A549 (cell line): ENCODE data around the gene ZNF558. TPM values are rescaled to one million over a fixed set of nuclear protein-coding genes. Genes with fewer than 3 reads are reported as not detected.

ENCODE experiments used
- ATAC-seq, 2 experiments: fragments of 200-7000 bp in 1 of 2; fragments of >200 bp in 1 of 2; cut with Nextera tagmentation in 1 of 2; cut with Tn5 transposase in 1 of 2; 3 replicates each; pipeline versions ENCODE4 v1.8.0 to v1.9.1; 2018 to 2020; ENCODE audit warnings: mild to moderate bottlenecking in 1 of 2, moderate library complexity in 1 of 2
- CTCF ChIA-PET: fragments of 300-600 bp; sonication (Branson Sonifier 250); formaldehyde crosslinking; extraction: SDS; loops from one replicate; lab custom pipeline; 2021; ENCODE audit warnings: antibody characterized with exemption, inconsistent platforms; lab: Yijun Ruan, JAX
- POLR2A ChIA-PET: fragments of 350-600 bp; formaldehyde crosslinking; extraction: SDS; loops from one replicate; lab custom pipeline; 2021; ENCODE audit warnings: antibody characterized with exemption, inconsistent platforms; lab: Yijun Ruan, JAX
- DNase-seq, 2 experiments: peaks; one replicate each; pipeline versions ENCODE4 v3.0.0 to v3.0.0-alpha.2; 2011 to 2016; ENCODE audit warnings: low read depth in 1 of 2, low spot score in 1 of 2
- FAIRE-seq: peaks from 2 replicates; lab custom pipeline; 2011; peaks lifted over from hg19 to GRCh38; lab: Jason Lieb, UNC
- H3K27ac ChIP-seq, 2 experiments: fragments of >200 bp; sonication (Bioruptor Twin); formaldehyde crosslinking; 3 replicates each; pipeline ENCODE4 v1.5.1; 2016 to 2017
- H3K4me1 ChIP-seq: fragments of >200 bp; sonication (Bioruptor Twin); formaldehyde crosslinking; 3 replicates; pipeline ENCODE4 v1.6.1; 2016
- H3K4me2 ChIP-seq: fragments of >200 bp; sonication (Bioruptor Twin); formaldehyde crosslinking; 3 replicates; pipeline ENCODE4 v1.6.1; 2016
- H3K4me3 ChIP-seq: fragments of >200 bp; sonication (Bioruptor Twin); formaldehyde crosslinking; 3 replicates; pipeline ENCODE4 v1.5.1; 2016
- H3K9me3 ChIP-seq: fragments of >200 bp; sonication (Bioruptor Twin); formaldehyde crosslinking; 3 replicates; pipeline ENCODE4 v1.6.1; 2016
- BHLHE40 ChIP-seq: IDR thresholded peaks from 2 replicates; pipeline ENCODE4 v1.6.1; 2012; ENCODE audit warnings: low read depth, low read length, inconsistent platforms
- CBX2 ChIP-seq: fragments of 200-600 bp; sonication (generic); IDR thresholded peaks from 2 replicates; pipeline ENCODE4 v1.6.1; 2016; ENCODE audit warnings: low read depth, mild to moderate bottlenecking, borderline replicate concordance
- CBX8 ChIP-seq: fragments of 200-600 bp; sonication (generic); IDR thresholded peaks from 2 replicates; pipeline ENCODE4 v1.6.1; 2016
- CEBPB ChIP-seq, 2 experiments: fragments of >200 bp in 1 of 2; sonication (Bioruptor Twin) in 1 of 2; formaldehyde crosslinking in 1 of 2; IDR thresholded peaks; 2 replicates each; pipeline ENCODE4 v1.6.1; 2012 to 2016
- CHD4 ChIP-seq: fragments of 200-600 bp; sonication (generic); IDR thresholded peaks from 2 replicates; pipeline ENCODE4 v1.6.1; 2016; ENCODE audit warnings: antibody characterized with exemption, mild to moderate bottlenecking, borderline replicate concordance
- EHF ChIP-seq: fragments of 250-450 bp; sonication (Bioruptor Pico); IDR thresholded peaks from 2 replicates; pipeline ENCODE4 v1.5.0; 2020; ENCODE audit warnings: mild to moderate bottlenecking
- ESRRA ChIP-seq: fragments of 150-350 bp; IDR thresholded peaks from 2 replicates; pipeline ENCODE4 v1.6.1; 2014; ENCODE audit warnings: mild to moderate bottlenecking, low read length, borderline replicate concordance
- FOSB ChIP-seq: fragments of 250-450 bp; sonication (Bioruptor Pico); IDR thresholded peaks from 2 replicates; pipeline ENCODE4 v1.5.0; 2020; ENCODE audit warnings: mild to moderate bottlenecking, moderate library complexity
- FOSL2 ChIP-seq, 2 experiments: fragments of 450-650 bp in 1 of 2; fragments of >200 bp in 1 of 2; sonication (Bioruptor Twin) in 1 of 2; formaldehyde crosslinking; IDR thresholded peaks; 2 replicates each; pipeline versions ENCODE4 v1.5.0 to v1.6.1; 2016 to 2020; ENCODE audit warnings: mild to moderate bottlenecking in 1 of 2, moderate library complexity in 1 of 2
- FOXS1 ChIP-seq: fragments of 250-450 bp; sonication (Bioruptor Pico); IDR thresholded peaks from 2 replicates; pipeline ENCODE4 v1.5.0; 2020; ENCODE audit warnings: mild to moderate bottlenecking, moderate library complexity
- HDAC2 ChIP-seq: fragments of 200-600 bp; sonication (generic); IDR thresholded peaks from 2 replicates; pipeline ENCODE4 v1.6.1; 2016
- HEYL ChIP-seq: fragments of 250-450 bp; sonication (Bioruptor Pico); IDR thresholded peaks from 2 replicates; pipeline ENCODE4 v1.8.0; 2021; ENCODE audit warnings: mild to moderate bottlenecking, moderate library complexity
- HOXA7 ChIP-seq: fragments of 250-450 bp; sonication (Bioruptor Pico); IDR thresholded peaks from 2 replicates; pipeline ENCODE4 v1.5.0; 2020; ENCODE audit warnings: mild to moderate bottlenecking, moderate library complexity
- HOXB13 ChIP-seq: fragments of 250-450 bp; sonication (Bioruptor Pico); IDR thresholded peaks from 2 replicates; pipeline ENCODE4 v1.5.0; 2020; ENCODE audit warnings: low read depth, mild to moderate bottlenecking, moderate library complexity
- HOXB5 ChIP-seq: fragments of 250-450 bp; sonication (Bioruptor Pico); IDR thresholded peaks from 2 replicates; pipeline ENCODE4 v1.5.0; 2020; ENCODE audit warnings: mild to moderate bottlenecking, moderate library complexity
- JUNB ChIP-seq: fragments of >200 bp; sonication (Bioruptor Twin); formaldehyde crosslinking; IDR thresholded peaks from 2 replicates; pipeline ENCODE4 v1.6.1; 2016
- MAZ ChIP-seq: fragments of 150-350 bp; IDR thresholded peaks from 2 replicates; pipeline ENCODE4 v1.6.1; 2014; ENCODE audit warnings: antibody characterized with exemption, low read depth, low read length, borderline replicate concordance
- NFE2L2 ChIP-seq: fragments of 150-350 bp; conservative IDR thresholded peaks from 2 replicates; pipeline ENCODE4 v1.6.1; 2014; ENCODE audit warnings: low read length
- NR3C1 ChIP-seq: fragments of >200 bp; sonication (Bioruptor Twin); formaldehyde crosslinking; IDR thresholded peaks from 3 replicates; pipeline ENCODE4 v1.6.1; 2017
- RAD21 ChIP-seq, 2 experiments: fragments of >200 bp in 1 of 2; sonication (Bioruptor Twin) in 1 of 2; formaldehyde crosslinking in 1 of 2; IDR thresholded peaks in 1 of 2; conservative IDR thresholded peaks in 1 of 2; 2 replicates in 1 of 2; 3 replicates in 1 of 2; pipeline ENCODE4 v1.6.1; 2012 to 2018; ENCODE audit warnings: inconsistent platforms in 1 of 2
- RARB ChIP-seq: fragments of 250-450 bp; sonication (Bioruptor Pico); IDR thresholded peaks from 2 replicates; pipeline ENCODE4 v1.8.0; 2021; ENCODE audit warnings: mild to moderate bottlenecking, moderate library complexity
- RFX5 ChIP-seq: fragments of 450-650 bp; IDR thresholded peaks from 2 replicates; pipeline ENCODE4 v1.7.1; 2014; ENCODE audit warnings: antibody characterized with exemption, mild to moderate bottlenecking, moderate library complexity
- SMC3 ChIP-seq: fragments of >200 bp; sonication (Bioruptor Twin); formaldehyde crosslinking; IDR thresholded peaks from 3 replicates; pipeline ENCODE4 v1.6.1; 2018; ENCODE audit warnings: inconsistent platforms
- SREBF2 ChIP-seq: fragments of 450-650 bp; IDR thresholded peaks from 2 replicates; pipeline ENCODE4 v1.6.1; 2014; ENCODE audit warnings: mild to moderate bottlenecking, moderate library complexity
- TP53 ChIP-seq: fragments of 250-450 bp; sonication (Bioruptor Pico); IDR thresholded peaks from 2 replicates; pipeline ENCODE4 v1.5.0; 2021; ENCODE audit warnings: mild to moderate bottlenecking, moderate library complexity
- ZC3H11A ChIP-seq: fragments of 450-650 bp; IDR thresholded peaks from 2 replicates; pipeline ENCODE4 v1.6.1; 2014; ENCODE audit warnings: antibody characterized with exemption, mild to moderate bottlenecking
- ZFP36 ChIP-seq: fragments of 450-650 bp; IDR thresholded peaks from 2 replicates; pipeline ENCODE4 v1.6.1; 2014; ENCODE audit warnings: borderline replicate concordance; ENCODE audit not compliant: partially characterized antibody
- ZSCAN20 ChIP-seq: fragments of 250-450 bp; sonication (Bioruptor Pico); IDR thresholded peaks from 2 replicates; pipeline ENCODE4 v1.8.0; 2022; ENCODE audit warnings: mild to moderate bottlenecking, moderate library complexity
- WGBS: methylation state at CpG from one replicate; pipeline ENCODE4 v1.1.6; 2017; ENCODE audit errors: missing lambda C conversion rate; 5-methylcytosine and 5-hydroxymethylcytosine counted together
- polyA plus RNA-seq, 4 experiments: library from polyadenylated mRNA; depleted of rRNA in 3 of 4; stranded (reverse); fragments of >200 nt; fragmentation: RNase III in 1 of 4; extraction: RNeasy Plus Mini Kit Qiagen cat#74134 plus additional on column Dnase treatment in 1 of 4; gene quantifications; 2 replicates in 3 of 4; 3 replicates in 1 of 4; pipeline ENCODE4 v1.2.3, GENCODE V29; 2011 to 2017
- TF ChIP-seq, protein P1 (sequence below): fragments of 150-350 bp; IDR thresholded peaks from 2 replicates; pipeline ENCODE4 v1.6.1; 2014; ENCODE audit warnings: low read depth, mild to moderate bottlenecking, low read length
- TF ChIP-seq, protein P2 (sequence below): fragments of >200 bp; sonication (Bioruptor Twin); formaldehyde crosslinking; IDR thresholded peaks from 3 replicates; pipeline ENCODE4 v1.5.1; 2016
- TF ChIP-seq, protein P3 (sequence below): fragments of 450-650 bp; IDR thresholded peaks from 2 replicates; pipeline ENCODE4 v1.6.1; 2014; ENCODE audit warnings: antibody characterized with exemption

Gene ZNF558
- polyA plus RNA-seq, 2 of the 4 experiments (the other 2 are of a cell fraction): 8.8 to 30.9 TPM

DNA sequence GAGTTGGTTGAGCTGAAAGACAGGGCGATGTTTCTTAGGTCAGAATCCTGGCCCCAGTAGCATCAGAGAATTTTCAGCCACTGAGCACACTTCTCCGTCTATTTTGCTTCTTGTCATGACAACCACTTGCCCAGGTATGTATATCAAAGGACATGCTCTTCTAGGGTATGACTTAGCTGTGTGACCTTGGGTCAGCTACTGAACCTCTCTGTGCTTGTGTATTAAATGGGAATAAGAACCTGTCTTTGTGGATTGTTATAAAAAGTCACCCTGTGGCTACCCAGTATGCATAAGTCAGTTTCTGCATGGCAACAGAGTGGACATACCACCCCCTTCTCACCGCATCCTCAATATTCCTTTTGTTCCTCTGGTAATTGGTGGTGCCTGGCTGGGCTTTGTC, 26.2 kb upstream of the ZNF558 start:
- no peak for DNase-seq
- 59% methylated on average over 3 of the region's 3 CpGs for WGBS
- H3K4me3 ChIP-seq: no peak overlapping the region
- POLR2A ChIA-PET: interaction anchor here (0.6 kb wide), 1 partner anchor 188 kb away, joined by 3 read pairs; no protein-coding TSS in a partner anchor
- TF ChIP-seq CHD4 (no peak), EHF (CRISPR knock-in tag) (no peak), RAD21 (conservative IDR thresholded peaks at IDR 0.05 in 1 of 2, IDR thresholded peaks at IDR 0.05 in 1 of 2) (no peak), RARB (CRISPR knock-in tag) (no peak), FOXS1 (CRISPR knock-in tag) (no peak), HEYL (no peak), MAZ (no peak), TP53 (CRISPR knock-in tag) (no peak), HOXA7 (no peak), ZC3H11A (no peak)
- TF ChIP-seq, protein P1, sequence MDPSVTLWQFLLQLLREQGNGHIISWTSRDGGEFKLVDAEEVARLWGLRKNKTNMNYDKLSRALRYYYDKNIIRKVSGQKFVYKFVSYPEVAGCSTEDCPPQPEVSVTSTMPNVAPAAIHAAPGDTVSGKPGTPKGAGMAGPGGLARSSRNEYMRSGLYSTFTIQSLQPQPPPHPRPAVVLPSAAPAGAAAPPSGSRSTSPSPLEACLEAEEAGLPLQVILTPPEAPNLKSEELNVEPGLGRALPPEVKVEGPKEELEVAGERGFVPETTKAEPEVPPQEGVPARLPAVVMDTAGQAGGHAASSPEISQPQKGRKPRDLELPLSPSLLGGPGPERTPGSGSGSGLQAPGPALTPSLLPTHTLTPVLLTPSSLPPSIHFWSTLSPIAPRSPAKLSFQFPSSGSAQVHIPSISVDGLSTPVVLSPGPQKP: no peak
- TF ChIP-seq, protein P2, sequence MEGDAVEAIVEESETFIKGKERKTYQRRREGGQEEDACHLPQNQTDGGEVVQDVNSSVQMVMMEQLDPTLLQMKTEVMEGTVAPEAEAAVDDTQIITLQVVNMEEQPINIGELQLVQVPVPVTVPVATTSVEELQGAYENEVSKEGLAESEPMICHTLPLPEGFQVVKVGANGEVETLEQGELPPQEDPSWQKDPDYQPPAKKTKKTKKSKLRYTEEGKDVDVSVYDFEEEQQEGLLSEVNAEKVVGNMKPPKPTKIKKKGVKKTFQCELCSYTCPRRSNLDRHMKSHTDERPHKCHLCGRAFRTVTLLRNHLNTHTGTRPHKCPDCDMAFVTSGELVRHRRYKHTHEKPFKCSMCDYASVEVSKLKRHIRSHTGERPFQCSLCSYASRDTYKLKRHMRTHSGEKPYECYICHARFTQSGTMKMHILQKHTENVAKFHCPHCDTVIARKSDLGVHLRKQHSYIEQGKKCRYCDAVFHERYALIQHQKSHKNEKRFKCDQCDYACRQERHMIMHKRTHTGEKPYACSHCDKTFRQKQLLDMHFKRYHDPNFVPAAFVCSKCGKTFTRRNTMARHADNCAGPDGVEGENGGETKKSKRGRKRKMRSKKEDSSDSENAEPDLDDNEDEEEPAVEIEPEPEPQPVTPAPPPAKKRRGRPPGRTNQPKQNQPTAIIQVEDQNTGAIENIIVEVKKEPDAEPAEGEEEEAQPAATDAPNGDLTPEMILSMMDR: no peak
- TF ChIP-seq, all 56 proteins: peak for 0
- CTCF ChIA-PET: interaction anchor here (0.6 kb wide), 1 partner anchor 1854 kb away, joined by 3 read pairs; no protein-coding TSS in a partner anchor
- H3K4me1 ChIP-seq: no peaks in the 10 kb centered on the region
- H3K9me3 ChIP-seq: no peaks in the 10 kb centered on the region
- no peak overlapping the region for H3K27ac ChIP-seq
- ATAC-seq (no peak), FAIRE-seq (no peak)
- H3K4me2 ChIP-seq: no peak overlapping the region

DNA sequence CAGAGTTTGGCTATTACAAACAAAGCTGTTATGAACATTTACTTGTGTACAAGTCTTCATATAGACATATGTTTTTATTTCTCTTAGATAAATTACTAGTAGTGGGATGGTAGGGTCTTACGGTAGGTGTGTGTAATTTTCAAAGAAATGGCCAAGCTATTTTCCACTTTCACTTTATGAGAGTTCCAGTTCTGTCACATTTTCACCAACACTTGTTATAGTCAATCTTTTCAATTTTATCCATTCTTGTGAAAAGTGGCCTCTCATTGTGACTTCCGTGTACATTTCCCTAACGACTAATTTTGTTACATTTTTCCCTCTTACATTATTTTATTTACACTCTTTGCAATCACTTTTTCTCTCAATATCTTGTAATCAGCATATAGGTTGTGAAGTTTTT, 18.4 kb upstream of the ZNF558 start:
- ChIA-PET CTCF (no interaction called here), POLR2A (no interaction called here)
- DNase-seq (no peak), FAIRE-seq (no peak), ATAC-seq (no peak)
- Histone ChIP-seq H3K4me3 (no peak overlapping the region), H3K9me3 (no peaks in the 10 kb centered on the region), H3K27ac (no peak overlapping the region), H3K4me1 (no peaks in the 10 kb centered on the region), H3K4me2 (no peak overlapping the region)
- TF ChIP-seq HOXB13 (CRISPR knock-in tag) (no peak), NFE2L2 (no peak), HDAC2 (no peak), CEBPB (IDR thresholded peaks at IDR 0.05) (no peak), CBX8 (no peak), BHLHE40 (no peak), SREBF2 (no peak), FOSB (CRISPR knock-in tag) (no peak), ZSCAN20 (no peak)
- TF ChIP-seq, protein P2: no peak
- 79% methylated on average over 3 of the region's 3 CpGs for WGBS

DNA sequence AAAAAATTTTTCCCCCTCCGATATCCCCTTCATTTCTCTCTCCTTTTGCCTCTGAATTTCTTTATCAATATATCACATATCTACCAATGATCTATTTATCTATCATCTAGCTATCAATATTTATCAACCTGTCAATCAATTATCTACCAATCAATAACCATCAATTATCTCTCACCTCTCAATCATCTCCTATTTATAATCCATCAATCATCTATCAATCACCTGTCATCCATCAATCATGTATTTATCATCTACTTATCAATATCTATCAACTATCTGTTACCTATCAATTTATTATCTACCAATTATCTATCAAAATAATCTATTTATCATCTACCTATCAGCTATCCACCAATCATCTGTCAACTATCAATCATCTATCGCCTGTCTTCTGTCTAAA, 17.1 kb upstream of the ZNF558 start:
- ChIA-PET POLR2A (no interaction called here), CTCF (no interaction called here)
- no peak overlapping the region for H3K4me2 ChIP-seq
- 73% methylated on average over 2 of the region's 2 CpGs for WGBS
- DNase-seq (no peak), FAIRE-seq (no peak), ATAC-seq (no peak)
- H3K27ac ChIP-seq: no peak overlapping the region
- no peak overlapping the region for H3K4me3 ChIP-seq
- no peaks in the 10 kb centered on the region for H3K9me3 ChIP-seq
- H3K4me1 ChIP-seq: no peaks in the 10 kb centered on the region
- TF ChIP-seq, protein P3, sequence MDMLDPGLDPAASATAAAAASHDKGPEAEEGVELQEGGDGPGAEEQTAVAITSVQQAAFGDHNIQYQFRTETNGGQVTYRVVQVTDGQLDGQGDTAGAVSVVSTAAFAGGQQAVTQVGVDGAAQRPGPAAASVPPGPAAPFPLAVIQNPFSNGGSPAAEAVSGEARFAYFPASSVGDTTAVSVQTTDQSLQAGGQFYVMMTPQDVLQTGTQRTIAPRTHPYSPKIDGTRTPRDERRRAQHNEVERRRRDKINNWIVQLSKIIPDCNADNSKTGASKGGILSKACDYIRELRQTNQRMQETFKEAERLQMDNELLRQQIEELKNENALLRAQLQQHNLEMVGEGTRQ: no peak
- TF ChIP-seq RAD21 (conservative IDR thresholded peaks at IDR 0.05 in 1 of 2, IDR thresholded peaks at IDR 0.05 in 1 of 2) (no peak), TP53 (CRISPR knock-in tag) (no peak), HDAC2 (no peak), SMC3 (no peak), SREBF2 (no peak), NR3C1 (no peak), EHF (CRISPR knock-in tag) (no peak), ZFP36 (no peak), HOXB5 (no peak), JUNB (no peak), FOSL2 (IDR thresholded peaks at IDR 0.05) (no peak), FOSL2 (CRISPR knock-in tag; IDR thresholded peaks at IDR 0.05) (no peak), NFE2L2 (no peak), HOXA7 (no peak), ESRRA (no peak), MAZ (no peak), CEBPB (IDR thresholded peaks at IDR 0.05) (no peak), RFX5 (no peak), CBX2 (no peak)
